CD14-positive monocyte (primary cell): ENCODE results near the gene OR4D1. TPM values are rescaled to one million over a fixed set of nuclear protein-coding genes. Genes with fewer than 3 reads are reported as not detected.

Source experiments
- DNase-seq, 3 donors: peaks; one replicate each; pipeline ENCODE4 v3.0.0-alpha.2; 2011 to 2022
- H2AFZ ChIP-seq: 2 replicates; pipeline ENCODE4 v1.6.0; 2012; ENCODE audit warnings: mild to moderate bottlenecking, low read depth, low read length, inconsistent platforms; ENCODE audit not compliant: insufficient read depth, poor library complexity, severe bottlenecking
- H3K27ac ChIP-seq, 2 donors: 1 replicate in 1 of 2; 2 replicates in 1 of 2; pipeline ENCODE4 v1.5.1; 2012 to 2013; ENCODE audit warnings: low read length in 2 of 2, control low read depth in 1 of 2, inconsistent platforms in 1 of 2, low read depth in 1 of 2, mild to moderate bottlenecking in 1 of 2
- H3K27me3 ChIP-seq, 2 donors: one replicate each; pipeline versions ENCODE4 v1.6.0 to v1.6.1; 2011 to 2013; ENCODE audit warnings: low read length in 2 of 2; ENCODE audit not compliant: control insufficient read depth in 2 of 2, insufficient read depth in 2 of 2
- H3K36me3 ChIP-seq, 2 donors: replicated peaks in 1 of 2; 1 replicate in 1 of 2; 2 replicates in 1 of 2; pipeline versions ENCODE4 v1.5.1 to v1.6.1; 2012 to 2013; ENCODE audit warnings: low read length in 2 of 2, control low read depth in 1 of 2, inconsistent platforms in 1 of 2, mild to moderate bottlenecking in 1 of 2; ENCODE audit not compliant: insufficient read depth in 2 of 2, control insufficient read depth in 1 of 2
- H3K4me1 ChIP-seq, 2 donors: 1 replicate in 1 of 2; 2 replicates in 1 of 2; pipeline versions ENCODE4 v1.5.1 to v1.6.1; 2012 to 2013; ENCODE audit warnings: low read length in 2 of 2, control low read depth in 1 of 2, inconsistent platforms in 1 of 2, mild to moderate bottlenecking in 1 of 2, moderate library complexity in 1 of 2; ENCODE audit not compliant: insufficient read depth in 2 of 2, control insufficient read depth in 1 of 2
- H3K4me2 ChIP-seq: replicated peaks from 2 replicates; pipeline ENCODE3; 2012; ENCODE audit warnings: low read length, moderate library complexity, mild to moderate bottlenecking; ENCODE audit not compliant: poor library complexity, severe bottlenecking; ENCODE audit errors: extremely low read depth
- H3K4me3 ChIP-seq, 3 experiments: fragments of 200-600 bp in 1 of 3; sonication (generic) in 1 of 3; replicated peaks in 1 of 3; 1 replicate in 2 of 3; 2 replicates in 1 of 3; pipeline ENCODE4 v1.5.1; 2011 to 2013; ENCODE audit warnings: low read length in 3 of 3, mild to moderate bottlenecking in 3 of 3, control low read depth in 2 of 3, low read depth in 2 of 3, inconsistent platforms in 1 of 3, moderate library complexity in 1 of 3
- H3K79me2 ChIP-seq: 2 replicates; pipeline ENCODE4 v1.6.0; 2012; ENCODE audit warnings: mild to moderate bottlenecking, control low read depth, inconsistent platforms, low read length, moderate library complexity; ENCODE audit not compliant: insufficient read depth
- H3K9ac ChIP-seq: 2 replicates; pipeline ENCODE4 v1.6.0; 2017; ENCODE audit warnings: low read length, mild to moderate bottlenecking; ENCODE audit not compliant: insufficient read depth, poor library complexity, severe bottlenecking
- H3K9me3 ChIP-seq, 2 donors: replicated peaks in 1 of 2; 1 replicate in 1 of 2; 2 replicates in 1 of 2; pipeline versions ENCODE4 v1.5.1 to v1.6.1; 2012 to 2013; ENCODE audit warnings: low read length in 2 of 2, control low read depth in 1 of 2; ENCODE audit not compliant: control insufficient read depth in 1 of 2, insufficient read depth in 1 of 2
- H4K20me1 ChIP-seq: 2 replicates; pipeline ENCODE4 v1.6.0; 2012; ENCODE audit warnings: mild to moderate bottlenecking, low read length, control low read depth, moderate library complexity; ENCODE audit not compliant: insufficient read depth
- H3K27ac Mint-ChIP-seq, 7 donors: one replicate each; pipeline ENCODE4 v1.8.0; 2020; ENCODE audit warnings: mild to moderate bottlenecking in 7 of 7, mixed read lengths in 7 of 7, moderate library complexity in 6 of 7, inconsistent platforms in 2 of 7
- H3K27me3 Mint-ChIP-seq, 3 donors: one replicate each; pipeline ENCODE4 v1.8.0; 2021 to 2022; ENCODE audit warnings: low read depth in 3 of 3, mild to moderate bottlenecking in 3 of 3, mixed read lengths in 3 of 3, moderate library complexity in 3 of 3, inconsistent platforms in 1 of 3
- H3K36me3 Mint-ChIP-seq, 2 donors: one replicate each; pipeline ENCODE4 v1.8.0; 2020; ENCODE audit warnings: mixed read lengths in 2 of 2, inconsistent platforms in 1 of 2, mild to moderate bottlenecking in 1 of 2
- H3K4me1 Mint-ChIP-seq: one replicate; pipeline ENCODE4 v1.8.0; 2020; ENCODE audit warnings: mild to moderate bottlenecking, mixed read lengths
- H3K4me3 Mint-ChIP-seq, 2 donors: one replicate each; pipeline ENCODE4 v1.8.0; 2020; ENCODE audit warnings: mild to moderate bottlenecking in 2 of 2, mixed read lengths in 2 of 2, moderate library complexity in 1 of 2
- H3K9me3 Mint-ChIP-seq, 7 donors: one replicate each; pipeline ENCODE4 v1.8.0; 2020 to 2022; ENCODE audit warnings: mixed read lengths in 7 of 7, mild to moderate bottlenecking in 6 of 7, moderate library complexity in 6 of 7, inconsistent platforms in 2 of 7
- CTCF ChIP-seq: fragments of 200-600 bp; IDR thresholded peaks from one replicate; pipeline ENCODE4 v1.8.0; 2022; ENCODE audit warnings: antibody characterized with exemption, mild to moderate bottlenecking
- WGBS: methylation state at CpG from one replicate; pipeline ENCODE4 v1.1.5; 2013; ENCODE audit warnings: missing lambda C conversion rate; ENCODE audit not compliant: insufficient coverage; 5-methylcytosine and 5-hydroxymethylcytosine counted together
- intact Hi-C, 2 donors: fragments of 100-400 bp; cut with micrococcal nuclease; formaldehyde crosslinking; loops; one replicate each; pipeline versions ENCODE4 v1.15.0 to v1.15.1; 2023
- polyA plus RNA-seq, 3 donors: library from polyadenylated mRNA; depleted of rRNA in 1 of 3; unstranded in 2 of 3; stranded (reverse) in 1 of 3; fragments of 300-500 nt in 2 of 3; fragments of >200 nt in 1 of 3; fragmentation: Illumina TruSeq in 2 of 3; gene quantifications; 1 replicate in 2 of 3; 2 replicates in 1 of 3; pipeline ENCODE4 v1.2.3, GENCODE V29; 2012 to 2021

OR4D1 gene
- polyA plus RNA-seq, 3 donors: 0.03 TPM; not detected in 2

GRCh38 chr17:58187675-58188074 lies 39.5 kb downstream of the OR4D1 start:
- Histone ChIP-seq H3K4me1 (peaks cover 0 to 4% of the 10 kb centered on the region in 2 donors), H3K36me3 (no peaks in the 10 kb centered on the region), H3K4me2 (no peak overlapping the region), H3K27me3 (no peaks in the 10 kb centered on the region), H4K20me1 (no peaks in the 10 kb centered on the region), H3K79me2 (no peaks in the 10 kb centered on the region), H3K9me3 (no peaks in the 10 kb centered on the region), H3K27ac (no peak overlapping the region), H3K4me3 (no peak overlapping the region), H3K9ac (no peak overlapping the region), H2AFZ (no peak overlapping the region)
- H3K36me3 Mint-ChIP-seq: no peaks in the 10 kb centered on the region
- DNase-seq: no peak
- no peak overlapping the region for H3K4me3 Mint-ChIP-seq
- no peak overlapping the region for H3K27ac Mint-ChIP-seq
- TF ChIP-seq CTCF: no peak
- peaks cover 9 to 15% (median 14%) of the 10 kb centered on the region in 3 donors for H3K27me3 Mint-ChIP-seq
- intact Hi-C loops: no loop called here
- WGBS: 53% methylated on average over 3 of the region's 7 CpGs
- peaks cover 20% of the 10 kb centered on the region for H3K4me1 Mint-ChIP-seq
- peaks cover 0 to 4% (median 0%) of the 10 kb centered on the region in 7 donors for H3K9me3 Mint-ChIP-seq

- DNase-seq: no peak
Observed at GRCh38 chr17:58189436-58190146, 41.4 kb downstream of the OR4D1 start.

More at GRCh38 chr17:58189436-58190146, 41.4 kb downstream of the OR4D1 start:
- Histone ChIP-seq H3K9me3 (no peaks in the 10 kb centered on the region), H3K27me3 (no peaks in the 10 kb centered on the region), H3K36me3 (no peaks in the 10 kb centered on the region), H3K4me3 (no peak overlapping the region), H2AFZ (no peak overlapping the region), H3K4me2 (no peak overlapping the region), H3K27ac (no peak overlapping the region), H3K4me1 (peaks cover 0 to 4% of the 10 kb centered on the region in 2 donors), H4K20me1 (no peaks in the 10 kb centered on the region), H3K79me2 (no peaks in the 10 kb centered on the region), H3K9ac (no peak overlapping the region)
- no peak overlapping the region for H3K4me3 Mint-ChIP-seq
- H3K27me3 Mint-ChIP-seq: peaks cover 9 to 24% (median 19%) of the 10 kb centered on the region in 3 donors
- intact Hi-C loops: no loop called here
- TF ChIP-seq CTCF: no peak
- H3K9me3 Mint-ChIP-seq: peaks cover 0 to 4% (median 0%) of the 10 kb centered on the region in 7 donors
- H3K27ac Mint-ChIP-seq: peak overlapping the region in 1 of 7 donors; percentile 46
- H3K4me1 Mint-ChIP-seq: peaks cover 14% of the 10 kb centered on the region
- no peaks in the 10 kb centered on the region for H3K36me3 Mint-ChIP-seq
- WGBS: 60% methylated on average over 11 of the region's 11 CpGs
